Hematopoietic multipotent progenitor cell (in vitro differentiated cells): Measurements from ENCODE around the gene AMER3. TPM values are rescaled to one million over a fixed set of nuclear protein-coding genes. Genes with fewer than 3 reads are reported as not detected.
A peak's percentile ranks its signal among the peaks of the same experiment; 100 is the strongest.

Experiments used
- DNase-seq, 3 donors: peaks; one replicate each; pipeline ENCODE4 v3.0.0-alpha.2; 2011 to 2015; ENCODE audit warnings: low read depth in 2 of 3, low spot score in 2 of 3
- total RNA-seq: library from RNA; depleted of rRNA; stranded (reverse); fragments of >200 nt; gene quantifications from one replicate; pipeline ENCODE4 v1.2.3, GENCODE V29; 2012

AMER3 gene
- total RNA-seq, 1 donor = under 0.01 TPM

- no peak for DNase-seq
Observed at GRCh38 chr2:130778781-130779180, 23.4 kb downstream of the AMER3 start.

GRCh38 chr2:130785466-130786055, 30.2 kb downstream of the AMER3 start:
- no peak for DNase-seq

GRCh38 chr2:130786076-130786475, 30.7 kb downstream of the AMER3 start:
- DNase-seq = no peak

- no peak for DNase-seq
Observed at GRCh38 chr2:130787841-130788240, 32.5 kb downstream of the AMER3 start.

GRCh38 chr2:130790312-130790711, 35.0 kb downstream of the AMER3 start:
- no peak for DNase-seq

GRCh38 chr2:130790804-130791616, 35.7 kb downstream of the AMER3 start:
- DNase-seq = no peak

- no peak for DNase-seq
Observed at GRCh38 chr2:130791617-130791939, 36.2 kb downstream of the AMER3 start.

- DNase-seq = no peak
Observed at GRCh38 chr2:130795431-130795830, 40.1 kb downstream of the AMER3 start.

GRCh38 chr2:130796290-130796689, 41.0 kb downstream of the AMER3 start:
- DNase-seq = no peak

GRCh38 chr2:130797493-130798435, 42.4 kb downstream of the AMER3 start:
- DNase-seq = peak; percentile 81 to 90 (median 86)

GRCh38 chr2:130798472-130799218, 43.3 kb downstream of the AMER3 start:
- DNase-seq = no peak

GRCh38 chr2:130799295-130799694, 44.0 kb downstream of the AMER3 start:
- no peak for DNase-seq

GRCh38 chr2:130805613-130806012, 50.3 kb downstream of the AMER3 start:
- DNase-seq = no peak

- DNase-seq = no peak
Observed at GRCh38 chr2:130806370-130806769, 51.0 kb downstream of the AMER3 start.

- no peak for DNase-seq
Observed at GRCh38 chr2:130807659-130808385, 52.5 kb downstream of the AMER3 start.

- peak in 2 of 3 donors; percentile 45 to 81 for DNase-seq
Observed at GRCh38 chr2:130808482-130809268, 53.3 kb downstream of the AMER3 start.

- no peak for DNase-seq
Observed at GRCh38 chr2:130810490-130810889, 55.1 kb downstream of the AMER3 start.

- DNase-seq = no peak
Observed at GRCh38 chr2:130813722-130814121, 58.4 kb downstream of the AMER3 start.
